Spinal cord (tissue), 10 donors: Measurements from ENCODE around the gene CCDC18. TPM values are rescaled to one million over a fixed set of nuclear protein-coding genes. Genes with fewer than 3 reads are reported as not detected.
"Not testable (repeated sequence)": the region's sequence is repeated elsewhere in the genome, so short reads cannot be mapped to it uniquely, and the experiment has no call there.

ENCODE experiments used
- DNase-seq, 6 donors: peaks; one replicate each; pipeline versions ENCODE4 v3.0.0 to v3.0.0-alpha.2; 2013 to 2015; ENCODE audit warnings: low spot score in 6 of 6, low read depth in 4 of 6
- H3K27ac ChIP-seq: one replicate; pipeline ENCODE4 v1.5.1; 2013; ENCODE audit warnings: low read depth, low read length, control low read depth
- H3K27me3 ChIP-seq: one replicate; pipeline ENCODE4 v1.6.1; 2013; ENCODE audit warnings: low read length; ENCODE audit not compliant: control insufficient read depth, insufficient read depth
- H3K36me3 ChIP-seq: one replicate; pipeline ENCODE4 v1.6.1; 2013; ENCODE audit warnings: low read length; ENCODE audit not compliant: control insufficient read depth, insufficient read depth
- H3K4me1 ChIP-seq: one replicate; pipeline ENCODE4 v1.6.1; 2013; ENCODE audit warnings: low read length; ENCODE audit not compliant: control insufficient read depth, insufficient read depth
- H3K4me3 ChIP-seq: one replicate; pipeline ENCODE4 v1.5.1; 2013; ENCODE audit warnings: low read depth, low read length, control low read depth
- H3K9me3 ChIP-seq: one replicate; pipeline ENCODE4 v1.6.1; 2013; ENCODE audit warnings: low read length; ENCODE audit not compliant: control insufficient read depth, insufficient read depth
- WGBS: methylation state at CpG from one replicate; pipeline ENCODE4 v1.1.5; 2013; ENCODE audit warnings: missing lambda C conversion rate; ENCODE audit not compliant: insufficient coverage; 5-methylcytosine and 5-hydroxymethylcytosine counted together
- polyA plus RNA-seq, 2 donors: library from polyadenylated mRNA; unstranded; fragments of 120-200 nt; gene quantifications; one replicate each; pipeline ENCODE4 v1.2.1, GENCODE V29; 2013; ENCODE audit not compliant: insufficient read length in 2 of 2
- total RNA-seq, 2 donors: library from RNA; depleted of rRNA in 1 of 2; stranded (reverse); fragments of 120-200 nt in 1 of 2; fragments of >200 nt in 1 of 2; gene quantifications; one replicate each; pipeline versions ENCODE4 v1.2.3 to v1.2.4, GENCODE V29; 2013 to 2014
- donor health status: healthy.

Gene CCDC18
- total and polyA plus RNA-seq, 4 donors, result 4.8 to 9.4 (median 7.9) TPM

DNA sequence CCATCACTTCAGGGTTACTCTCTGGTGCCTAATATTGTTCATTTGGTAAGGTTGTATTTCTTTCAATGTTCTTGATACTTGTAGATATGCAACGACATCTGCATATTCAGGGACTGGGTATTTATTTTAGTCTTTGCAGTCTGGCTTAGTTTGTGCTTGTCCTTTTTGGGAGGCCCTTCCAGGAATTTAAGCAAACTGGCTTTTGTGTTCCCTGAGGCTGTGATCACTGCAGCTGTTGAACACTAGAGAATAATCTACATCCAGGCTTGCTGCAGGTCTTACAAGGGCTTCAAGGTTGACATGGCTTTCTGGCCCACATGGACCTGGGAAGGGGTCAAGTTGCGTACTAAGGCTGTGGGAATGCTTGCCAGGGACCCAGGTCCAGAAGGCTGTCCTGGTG lies 72.1 kb downstream of the CCDC18 start:
- H3K9me3 ChIP-seq, result peaks cover 4% of the 10 kb centered on the region
- 100% methylated on average over 2 of the region's 2 CpGs for WGBS
- no peak for DNase-seq
- H3K4me3 ChIP-seq, result no peak overlapping the region
- H3K36me3 ChIP-seq, result no peaks in the 10 kb centered on the region
- H3K4me1 ChIP-seq, result no peaks in the 10 kb centered on the region
- no peak overlapping the region for H3K27ac ChIP-seq
- no peaks in the 10 kb centered on the region for H3K27me3 ChIP-seq

DNA sequence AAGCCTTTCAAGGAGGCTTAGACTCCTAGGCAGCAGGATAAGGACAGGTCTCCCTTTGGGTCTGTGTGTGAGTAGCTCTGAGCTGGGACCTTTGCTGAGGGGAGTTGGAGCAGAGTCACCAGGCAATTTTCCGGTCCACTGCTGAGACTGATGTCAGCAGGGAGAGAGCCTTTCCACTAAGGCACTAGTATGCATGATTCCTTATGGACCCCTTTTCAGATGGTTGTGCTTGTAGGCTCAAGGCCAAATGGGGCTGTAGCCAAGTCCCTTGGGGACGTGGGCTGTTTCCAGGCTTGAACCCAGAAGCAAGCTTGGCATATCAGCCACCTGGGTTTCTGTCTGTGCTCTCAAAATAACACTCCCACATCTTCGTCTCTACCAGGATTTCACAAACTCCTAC lies 73.0 kb downstream of the CCDC18 start:
- peak in 2 of 6 donors; percentile 39 to 60 for DNase-seq
- Histone ChIP-seq H3K9me3 (peaks cover 4% of the 10 kb centered on the region), H3K4me1 (no peaks in the 10 kb centered on the region), H3K4me3 (no peak overlapping the region), H3K27me3 (no peaks in the 10 kb centered on the region), H3K36me3 (no peaks in the 10 kb centered on the region), H3K27ac (no peak overlapping the region)
- WGBS, result 78% methylated on average over 2 of the region's 3 CpGs

DNA sequence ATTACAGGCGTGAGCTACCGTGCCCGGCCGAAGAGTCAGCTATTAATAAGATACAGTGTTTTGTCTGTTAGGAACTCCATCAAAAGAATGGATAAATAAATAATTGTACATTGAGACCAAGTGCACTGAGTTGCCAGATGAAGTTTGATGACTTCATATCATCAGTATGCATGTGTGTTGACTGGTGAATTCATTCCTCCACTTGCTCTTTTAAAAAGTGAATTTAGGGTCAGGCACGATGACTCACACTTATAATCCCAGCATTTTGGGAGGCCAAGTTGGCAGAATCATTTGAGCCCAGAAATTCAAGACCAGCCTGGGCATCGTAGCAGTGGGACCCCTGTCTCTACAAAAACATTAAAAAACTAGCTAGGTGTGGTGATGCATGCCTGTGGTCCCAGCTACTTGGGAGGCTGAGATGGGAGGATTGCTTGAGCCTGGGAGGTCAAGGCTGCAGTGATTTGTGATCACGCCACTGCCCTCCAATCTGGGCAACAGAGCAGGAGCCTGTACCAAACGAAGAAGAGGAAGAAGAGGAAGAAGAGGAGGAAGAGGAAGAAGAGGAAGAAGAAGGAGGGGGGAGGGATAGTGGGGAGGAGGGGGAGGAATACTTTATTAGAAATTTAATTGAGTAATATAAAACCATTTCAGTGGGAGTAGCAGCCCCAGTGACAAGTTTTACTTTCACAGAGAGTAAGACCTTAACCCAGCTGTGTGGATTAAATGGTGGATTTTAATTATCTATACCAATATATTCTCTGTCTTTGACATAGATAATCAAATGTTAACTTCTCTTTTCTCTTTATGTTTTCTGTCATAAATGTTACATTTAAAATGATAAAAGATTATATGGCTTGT lies 74.9 kb downstream of the CCDC18 start:
- WGBS, result 100% methylated on average over 1 of the region's 8 CpGs
- peaks cover 4% of the 10 kb centered on the region for H3K9me3 ChIP-seq

DNA sequence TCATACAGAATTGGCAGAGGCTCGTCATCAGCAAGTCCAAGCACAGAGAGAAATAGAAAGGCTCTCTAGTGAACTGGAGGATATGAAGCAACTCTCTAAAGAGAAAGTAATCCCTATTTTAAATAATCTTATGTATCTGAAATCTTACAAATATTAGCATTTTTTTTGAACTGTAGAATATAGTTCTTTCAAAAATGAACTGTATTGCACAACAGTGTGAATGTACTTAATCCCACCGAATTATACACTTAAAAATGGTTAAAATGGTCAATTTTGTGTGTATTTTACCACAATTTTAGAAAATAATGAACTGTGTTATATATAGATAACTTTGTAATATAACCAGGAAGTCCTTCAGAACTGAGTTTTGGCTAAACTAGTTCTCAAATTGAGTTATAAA lies 75.9 kb downstream of the CCDC18 start:
- Histone ChIP-seq H3K4me1 (no peaks in the 10 kb centered on the region), H3K4me3 (no peak overlapping the region), H3K27ac (no peak overlapping the region), H3K36me3 (no peaks in the 10 kb centered on the region), H3K27me3 (no peaks in the 10 kb centered on the region), H3K9me3 (peaks cover 4% of the 10 kb centered on the region)
- DNase-seq, result peak in 1 of 6 donors; percentile 4
- no CpG with 5 or more reads among the region's 2 CpGs for WGBS

More for the DNA sequence above, 74.9 kb downstream of the CCDC18 start:
- Histone ChIP-seq H3K36me3 (no peaks in the 10 kb centered on the region), H3K4me1 (no peaks in the 10 kb centered on the region), H3K4me3 (no peak overlapping the region), H3K27ac (no peak overlapping the region), H3K27me3 (no peaks in the 10 kb centered on the region)
- DNase-seq, result no peak

DNA sequence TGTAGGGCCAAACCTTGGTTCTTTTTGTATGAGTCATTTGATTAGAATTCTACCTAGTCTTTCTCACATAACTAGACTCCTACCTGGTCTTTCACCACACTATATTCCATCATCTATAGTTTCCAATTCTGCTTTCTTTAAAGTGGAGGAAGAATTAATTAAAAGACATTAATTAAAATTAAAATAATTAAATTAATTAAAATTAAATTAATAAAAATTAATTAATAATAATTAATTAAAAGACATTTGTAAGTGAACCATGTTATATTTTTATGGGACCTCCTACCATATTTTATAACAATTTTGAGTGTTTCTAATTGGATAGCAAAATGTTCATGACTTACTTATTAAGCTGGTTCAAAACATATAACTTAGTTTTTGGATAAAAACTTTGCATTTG lies 77.4 kb downstream of the CCDC18 start:
- Histone ChIP-seq H3K27ac (no peak overlapping the region), H3K4me1 (no peaks in the 10 kb centered on the region), H3K36me3 (no peaks in the 10 kb centered on the region), H3K9me3 (peaks cover 2% of the 10 kb centered on the region), H3K27me3 (no peaks in the 10 kb centered on the region), H3K4me3 (no peak overlapping the region)
- DNase-seq, result no peak

DNA sequence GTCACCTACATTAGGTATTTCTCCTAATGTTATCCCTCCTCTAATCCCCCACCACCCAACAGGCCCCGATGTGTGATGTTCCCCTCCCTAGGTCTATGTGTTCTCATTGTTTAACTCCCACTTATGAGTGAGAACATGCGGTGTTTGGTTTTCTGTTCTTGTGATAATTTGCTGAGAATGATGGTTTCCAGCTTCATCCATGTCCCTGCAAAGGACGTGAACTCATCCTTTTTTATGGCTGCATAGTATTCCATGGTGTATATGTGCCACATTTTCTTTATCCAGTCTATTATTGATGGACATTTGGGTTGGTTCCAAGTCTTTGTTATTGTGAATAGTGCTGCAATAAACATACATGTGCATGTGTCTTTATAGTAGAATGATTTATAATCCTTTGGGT lies 80.2 kb downstream of the CCDC18 start:
- WGBS, result no CpG with 5 or more reads among the region's 3 CpGs
- H3K4me1 ChIP-seq, H3K27me3 ChIP-seq, H3K4me3 ChIP-seq, DNase-seq, H3K9me3 ChIP-seq, H3K36me3 ChIP-seq, H3K27ac ChIP-seq: not testable (repeated sequence)

DNA sequence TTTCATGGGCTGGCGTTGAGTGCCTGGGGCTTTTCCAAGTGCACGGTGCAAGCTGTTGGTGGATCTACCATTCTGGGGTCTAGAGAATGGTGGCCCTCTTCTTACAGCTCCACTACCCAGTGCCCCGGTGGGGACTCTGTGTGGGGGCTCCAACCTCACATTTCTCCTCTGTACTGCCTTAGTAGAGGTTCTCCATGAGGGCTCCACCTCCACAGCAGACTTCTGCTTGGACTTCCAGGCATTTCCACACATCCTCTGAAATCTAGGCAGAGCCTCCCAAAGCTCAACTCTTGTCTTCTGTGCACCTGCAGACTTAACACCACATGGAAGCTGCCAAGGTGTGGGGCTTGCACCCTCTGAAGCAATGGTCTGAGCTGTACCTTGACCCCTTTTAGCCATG lies 82.1 kb downstream of the CCDC18 start:
- Histone ChIP-seq H3K36me3 (no peaks in the 10 kb centered on the region), H3K4me1 (no peaks in the 10 kb centered on the region), H3K27ac (no peak overlapping the region), H3K9me3 (peaks cover 8% of the 10 kb centered on the region), H3K27me3 (no peaks in the 10 kb centered on the region), H3K4me3 (no peak overlapping the region)
- no peak for DNase-seq
- WGBS, result 100% methylated on average over 1 of the region's 3 CpGs

DNA sequence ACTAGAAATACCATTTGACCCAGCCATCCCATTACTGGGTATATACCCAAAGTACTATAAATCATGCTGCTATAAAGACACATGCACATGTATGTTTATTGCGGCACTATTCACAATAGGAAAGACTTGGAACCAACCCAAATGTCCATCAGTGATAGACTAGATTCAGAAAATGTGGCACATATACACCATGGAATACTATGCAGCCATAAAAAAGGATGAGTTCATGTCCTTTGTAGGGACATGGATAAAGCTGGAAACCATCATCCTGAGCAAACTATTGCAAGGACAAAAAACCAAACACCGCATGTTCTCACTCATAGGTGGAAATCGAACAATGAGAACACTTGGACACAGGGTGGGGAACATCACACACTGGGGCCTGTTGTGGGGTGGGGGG lies 88.4 kb downstream of the CCDC18 start:
- not testable (repeated sequence) for H3K4me1 ChIP-seq, H3K27ac ChIP-seq, H3K9me3 ChIP-seq, H3K4me3 ChIP-seq, DNase-seq, H3K27me3 ChIP-seq, H3K36me3 ChIP-seq
- WGBS, result no CpG with 5 or more reads among the region's 3 CpGs

DNA sequence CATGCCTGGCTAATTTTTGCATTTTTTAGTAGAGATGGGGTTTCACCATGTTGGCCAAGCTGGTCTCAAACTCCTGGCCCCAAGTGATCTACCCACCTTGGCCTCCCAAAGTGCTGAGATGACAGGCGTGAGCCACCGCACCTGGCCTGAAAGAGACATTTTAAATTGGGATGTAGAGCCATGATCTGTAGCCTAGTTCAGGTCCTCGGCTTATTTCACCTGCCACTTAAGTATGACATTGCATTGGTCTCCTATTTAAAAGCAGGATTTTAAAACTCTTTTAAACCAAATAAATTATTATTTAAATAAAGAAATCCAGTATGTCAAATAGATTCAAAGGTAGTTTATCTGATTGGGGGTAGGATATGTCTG lies 94.7 kb downstream of the CCDC18 start:
- H3K4me1 ChIP-seq, H3K4me3 ChIP-seq, DNase-seq, H3K9me3 ChIP-seq, H3K27me3 ChIP-seq, H3K27ac ChIP-seq, H3K36me3 ChIP-seq: not testable (repeated sequence)
- WGBS, result no CpG with 5 or more reads among the region's 3 CpGs

DNA sequence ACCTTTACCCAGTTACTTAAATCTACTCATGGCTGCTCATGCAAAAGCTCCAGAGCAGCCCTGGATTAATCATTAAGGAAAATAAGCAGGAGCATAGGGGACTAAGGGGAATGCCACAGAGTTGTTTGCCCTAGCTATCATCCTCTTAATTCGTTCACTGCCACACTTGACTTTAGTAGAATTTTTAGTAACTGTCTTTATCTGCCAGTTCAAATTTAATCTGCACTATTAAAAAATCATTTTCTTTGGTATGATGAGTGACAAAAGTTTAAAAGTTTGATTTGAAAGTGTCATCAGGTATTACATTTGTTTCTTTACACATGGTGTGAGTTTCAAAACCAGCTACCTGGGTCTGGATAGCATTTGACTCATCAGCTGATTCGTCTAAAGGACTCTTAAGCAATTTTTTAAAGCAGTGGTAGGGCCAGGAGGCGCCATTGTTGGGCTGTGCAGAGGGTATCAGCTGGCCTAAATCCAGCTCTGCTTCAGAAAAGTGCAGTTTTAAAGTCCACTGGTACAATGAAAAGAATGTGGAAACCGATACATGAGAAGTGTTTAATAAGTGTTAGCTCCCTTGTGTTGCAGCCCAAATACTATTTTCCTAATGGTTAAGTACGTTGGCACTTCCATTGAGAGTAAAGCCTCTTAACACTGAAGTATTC lies 95.2 kb downstream of the CCDC18 start:
- no peak overlapping the region for H3K4me3 ChIP-seq
- H3K27ac ChIP-seq, result no peak overlapping the region
- WGBS, result no CpG with 5 or more reads among the region's 5 CpGs
- DNase-seq, result no peak
- no peaks in the 10 kb centered on the region for H3K36me3 ChIP-seq
- H3K4me1 ChIP-seq, result no peaks in the 10 kb centered on the region
- no peaks in the 10 kb centered on the region for H3K27me3 ChIP-seq
- peaks cover 2% of the 10 kb centered on the region for H3K9me3 ChIP-seq
